Right lobe of liver (tissue), 4 donors: ENCODE results near the gene ZP1.
"Not testable (repeated sequence)": the region's sequence is repeated elsewhere in the genome, so short reads cannot be mapped to it uniquely, and the experiment has no call there.

ENCODE experiments used
- CTCF ChIP-seq, 4 donors: fragments of 200-600 bp in 3 of 4; fragments of 450-650 bp in 1 of 4; IDR thresholded peaks; one replicate each; pipeline versions ENCODE4 v1.5.1 to v1.8.0; 2016 to 2022; ENCODE audit warnings: antibody characterized with exemption in 4 of 4, mild to moderate bottlenecking in 2 of 4
- POLR2A ChIP-seq: fragments of 450-650 bp; IDR thresholded peaks from one replicate; pipeline ENCODE4 v1.6.1; 2017; ENCODE audit warnings: antibody characterized with exemption, mild to moderate bottlenecking
- donor health status: DM: no; HTN: no; CAD: no.
- donor health status: DM: no; HTN: no; CAD: no.
- donor health status: DM: no; HTN: yes; CAD: no.

- not testable (repeated sequence) for TF ChIP-seq CTCF (IDR thresholded peaks at IDR 0.05); POLR2A
Observed at GRCh38 chr11:60823745-60824306, 43.5 kb upstream of the ZP1 start.
